ENCODE results near the gene TOP2B. TPM values are rescaled to one million over a fixed set of nuclear protein-coding genes. Genes with fewer than 3 reads are reported as not detected.
A peak's percentile ranks its signal among the peaks of the same experiment; 100 is the strongest.

TOP2B gene
- total RNA-seq, 1 donor from 2014 or later = 83.4 TPM

DNA sequence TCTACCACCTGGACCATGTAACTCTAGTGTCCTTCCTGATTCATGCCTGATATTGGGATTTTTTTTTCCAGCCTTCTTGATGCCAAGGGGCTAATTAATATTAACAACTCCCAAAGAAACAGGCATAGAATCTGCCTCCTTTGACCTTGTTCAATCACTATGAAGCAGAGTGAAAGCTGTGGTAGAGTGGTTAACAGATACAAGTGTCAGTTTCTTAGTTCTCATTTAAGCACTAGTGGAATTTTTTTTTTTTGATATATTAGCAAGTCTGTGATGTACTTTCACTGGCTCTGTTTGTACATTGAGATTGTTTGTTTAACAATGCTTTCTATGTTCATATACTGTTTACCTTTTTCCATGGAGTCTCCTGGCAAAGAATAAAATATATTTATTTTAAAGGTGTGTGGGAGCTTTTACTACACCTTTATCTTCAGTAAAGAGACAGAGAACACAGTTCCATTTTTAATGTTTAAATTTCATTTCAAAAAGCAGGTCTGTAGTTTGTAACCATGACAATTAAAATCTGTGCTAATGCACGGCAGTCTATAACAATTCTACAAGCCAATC is 67.1 kb downstream of the TOP2B start:
- Histone ChIP-seq H3K9me3 (no peaks in the 10 kb centered on the region), H3K27me3 (no peaks in the 10 kb centered on the region), H3K36me3 (peaks cover 67% of the 10 kb centered on the region), H3K4me1 (peaks cover 20% of the 10 kb centered on the region), H3K27ac (no peak overlapping the region), H3K4me3 (no peak overlapping the region)
- TF ChIP-seq, protein P1, sequence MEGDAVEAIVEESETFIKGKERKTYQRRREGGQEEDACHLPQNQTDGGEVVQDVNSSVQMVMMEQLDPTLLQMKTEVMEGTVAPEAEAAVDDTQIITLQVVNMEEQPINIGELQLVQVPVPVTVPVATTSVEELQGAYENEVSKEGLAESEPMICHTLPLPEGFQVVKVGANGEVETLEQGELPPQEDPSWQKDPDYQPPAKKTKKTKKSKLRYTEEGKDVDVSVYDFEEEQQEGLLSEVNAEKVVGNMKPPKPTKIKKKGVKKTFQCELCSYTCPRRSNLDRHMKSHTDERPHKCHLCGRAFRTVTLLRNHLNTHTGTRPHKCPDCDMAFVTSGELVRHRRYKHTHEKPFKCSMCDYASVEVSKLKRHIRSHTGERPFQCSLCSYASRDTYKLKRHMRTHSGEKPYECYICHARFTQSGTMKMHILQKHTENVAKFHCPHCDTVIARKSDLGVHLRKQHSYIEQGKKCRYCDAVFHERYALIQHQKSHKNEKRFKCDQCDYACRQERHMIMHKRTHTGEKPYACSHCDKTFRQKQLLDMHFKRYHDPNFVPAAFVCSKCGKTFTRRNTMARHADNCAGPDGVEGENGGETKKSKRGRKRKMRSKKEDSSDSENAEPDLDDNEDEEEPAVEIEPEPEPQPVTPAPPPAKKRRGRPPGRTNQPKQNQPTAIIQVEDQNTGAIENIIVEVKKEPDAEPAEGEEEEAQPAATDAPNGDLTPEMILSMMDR (IDR thresholded peaks at IDR 0.05) = no peak
- intact Hi-C loops (cut with DNase I) = no loop called here
- ATAC-seq (no peak), DNase-seq (no peak)

DNA sequence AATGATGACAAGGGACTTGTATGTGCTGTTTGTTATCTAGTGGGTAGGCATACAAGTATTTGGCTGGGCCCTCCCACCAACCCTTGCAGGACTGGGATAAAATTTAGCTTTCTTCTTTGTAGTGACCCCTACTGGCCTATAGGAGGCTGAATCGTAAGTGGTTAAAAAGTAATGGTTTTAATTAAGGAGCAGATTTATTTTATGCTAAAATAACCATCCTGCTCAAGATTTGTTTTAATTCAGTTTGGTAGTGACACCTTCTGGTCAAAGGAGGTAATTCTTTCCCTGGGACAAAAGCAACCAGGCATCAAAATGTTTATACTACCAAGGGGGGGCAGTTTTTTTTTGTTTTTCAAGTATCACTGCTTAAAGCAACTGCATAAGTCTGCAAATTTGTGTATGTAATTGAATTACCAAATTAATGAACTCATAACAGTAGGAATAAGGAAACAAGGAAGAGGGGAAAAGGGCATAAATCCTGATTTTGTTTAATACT is 70.7 kb downstream of the TOP2B start:
- H3K4me1 ChIP-seq = peaks cover 22% of the 10 kb centered on the region
- no peak for DNase-seq
- no peak overlapping the region for H3K27ac ChIP-seq
- H3K9me3 ChIP-seq = no peaks in the 10 kb centered on the region
- peak; percentile 58 for ATAC-seq
- intact Hi-C loops (cut with DNase I) = no loop called here
- no peak overlapping the region for H3K4me3 ChIP-seq
- peaks cover 33% of the 10 kb centered on the region for H3K36me3 ChIP-seq
- no peaks in the 10 kb centered on the region for H3K27me3 ChIP-seq
- TF ChIP-seq, protein P1 (IDR thresholded peaks at IDR 0.05) = peak; percentile 89

DNA sequence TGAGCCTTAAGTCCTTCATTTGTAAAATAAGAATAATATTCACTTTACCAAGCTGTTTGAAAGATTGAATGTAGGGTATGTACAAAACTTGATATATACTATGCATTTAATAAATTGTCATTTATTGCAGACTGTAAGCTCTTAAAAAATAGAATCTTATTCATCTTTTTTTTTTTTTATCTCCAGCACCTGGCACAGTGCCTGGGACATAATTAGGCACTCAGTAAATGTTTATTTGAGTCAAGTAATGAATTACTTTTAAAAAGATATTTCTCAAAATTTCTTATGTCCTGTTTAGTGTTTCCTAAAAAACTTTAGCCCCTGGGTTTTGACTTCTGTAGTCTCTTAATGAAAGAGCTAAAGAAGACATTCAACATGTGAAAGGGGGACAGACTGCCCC is 71.7 kb downstream of the TOP2B start:
- ATAC-seq (no peak), DNase-seq (no peak)
- Histone ChIP-seq H3K4me1 (peaks cover 22% of the 10 kb centered on the region), H3K27ac (peak overlapping the region; percentile 12), H3K27me3 (no peaks in the 10 kb centered on the region), H3K36me3 (peaks cover 22% of the 10 kb centered on the region), H3K4me3 (no peak overlapping the region), H3K9me3 (no peaks in the 10 kb centered on the region)
- TF ChIP-seq, protein P1 (IDR thresholded peaks at IDR 0.05) = no peak
- intact Hi-C loops (cut with DNase I) = no loop called here

DNA sequence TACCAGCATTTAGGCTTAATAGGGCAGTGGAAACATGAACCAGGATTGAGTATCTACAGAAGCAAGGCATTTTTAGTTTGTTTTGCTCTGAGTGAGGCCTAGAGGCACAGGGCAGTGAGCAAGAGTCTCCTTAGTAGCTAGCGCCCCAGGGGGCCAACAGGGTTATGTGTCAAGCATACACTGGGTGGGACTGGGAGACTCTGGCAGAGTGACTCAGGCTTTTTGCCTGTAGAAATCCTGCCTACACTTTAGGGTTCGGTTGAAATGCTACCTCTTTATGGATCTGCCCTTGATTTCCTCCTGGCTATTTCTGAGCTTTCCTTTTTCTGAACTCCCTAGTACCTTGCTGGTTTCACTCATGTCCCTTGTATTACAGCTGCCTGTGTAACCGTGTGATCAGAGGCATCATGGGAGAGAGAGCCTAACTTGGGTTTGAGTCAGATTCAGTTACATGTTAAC is 72.2 kb downstream of the TOP2B start:
- Histone ChIP-seq H3K4me3 (no peak overlapping the region), H3K27ac (peak overlapping the region; percentile 12), H3K9me3 (no peaks in the 10 kb centered on the region), H3K4me1 (peaks cover 22% of the 10 kb centered on the region), H3K36me3 (peaks cover 18% of the 10 kb centered on the region), H3K27me3 (no peaks in the 10 kb centered on the region)
- intact Hi-C loops (cut with DNase I) = no loop called here
- TF ChIP-seq, protein P1 (IDR thresholded peaks at IDR 0.05) = peak; percentile 34
- ATAC-seq = peak; percentile 65
- no peak for DNase-seq

DNA sequence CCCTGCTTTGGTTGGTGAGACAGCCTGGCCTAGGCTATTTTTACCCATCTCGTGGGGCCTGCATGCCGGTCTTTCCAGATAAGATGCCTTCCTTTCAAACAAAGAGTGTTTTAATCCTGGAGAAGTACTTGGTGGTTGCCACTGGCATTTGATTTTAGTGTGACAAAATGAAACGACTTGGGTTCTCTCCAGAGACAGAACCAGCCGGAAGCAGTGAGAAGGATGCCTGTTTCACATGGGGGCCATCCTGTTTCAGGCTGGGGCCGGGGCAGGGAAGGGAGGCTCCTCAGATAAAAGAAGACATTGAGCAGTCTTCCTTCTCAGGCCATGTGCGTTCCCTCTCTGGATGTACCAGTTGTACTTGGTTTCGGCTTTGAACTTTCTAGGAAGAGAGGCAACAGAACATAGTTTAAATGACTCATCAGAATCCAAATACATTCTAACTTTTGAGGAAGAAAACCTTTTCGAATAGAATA is 74.9 kb downstream of the TOP2B start:
- DNase-seq (no peak), ATAC-seq (no peak)
- no peak overlapping the region for H3K4me3 ChIP-seq
- no peaks in the 10 kb centered on the region for H3K27me3 ChIP-seq
- no peak overlapping the region for H3K27ac ChIP-seq
- H3K4me1 ChIP-seq = peaks cover 15% of the 10 kb centered on the region
- TF ChIP-seq, protein P1 (IDR thresholded peaks at IDR 0.05) = no peak
- intact Hi-C loops (cut with DNase I) = no loop called here
- no peaks in the 10 kb centered on the region for H3K36me3 ChIP-seq
- no peaks in the 10 kb centered on the region for H3K9me3 ChIP-seq

All from upper lobe of right lung (tissue), 1 donor.